Measurements from ENCODE around the gene UNC93A.
"Not testable (repeated sequence)": the region's sequence is repeated elsewhere in the genome, so short reads cannot be mapped to it uniquely, and the experiment has no call there.

The UNC93A gene

DNA sequence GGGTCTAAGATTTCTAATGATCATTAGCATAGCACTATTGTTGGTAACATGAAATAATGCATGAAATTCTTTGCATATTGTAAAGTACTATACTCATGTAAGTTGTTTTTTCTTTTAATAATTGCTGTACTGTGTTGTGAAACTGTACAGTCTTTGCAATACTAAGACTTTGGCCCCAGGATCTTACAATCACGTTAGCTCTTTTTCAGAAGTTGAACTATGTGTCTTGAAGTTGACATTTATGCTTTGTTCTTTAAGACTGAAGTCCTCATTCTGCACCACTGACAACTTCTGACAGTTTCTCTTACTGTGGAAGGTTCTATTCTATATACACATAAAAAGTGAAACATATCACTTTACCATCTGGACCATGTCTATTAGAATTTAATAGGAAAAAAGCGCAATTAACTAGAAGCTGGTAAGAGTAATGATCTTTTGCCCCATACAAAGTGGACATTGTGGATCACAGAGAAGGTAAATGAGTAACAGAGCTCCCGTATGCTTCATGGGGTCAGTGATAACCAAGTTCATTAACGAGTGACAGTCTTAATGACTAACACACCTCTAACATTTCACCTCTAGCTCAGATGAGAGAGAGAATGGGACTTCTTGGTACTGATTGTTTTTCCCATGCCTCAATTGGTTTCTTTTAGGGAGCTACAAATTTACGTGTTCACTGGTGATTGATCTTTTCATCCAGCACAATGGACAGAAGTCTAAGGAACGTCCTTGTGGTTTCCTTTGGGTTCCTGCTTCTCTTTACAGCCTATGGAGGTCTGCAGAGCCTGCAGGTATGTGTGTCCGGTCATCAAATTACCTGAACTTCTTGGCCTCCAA is at the start of gene UNC93A:
Gene UNC93A, plus strand, starts transcription at position 530 of the 837 bp plus-strand sequence. Its CDS starts 175 bp downstream, at position 705.
- DNase-seq, result no peak

DNA sequence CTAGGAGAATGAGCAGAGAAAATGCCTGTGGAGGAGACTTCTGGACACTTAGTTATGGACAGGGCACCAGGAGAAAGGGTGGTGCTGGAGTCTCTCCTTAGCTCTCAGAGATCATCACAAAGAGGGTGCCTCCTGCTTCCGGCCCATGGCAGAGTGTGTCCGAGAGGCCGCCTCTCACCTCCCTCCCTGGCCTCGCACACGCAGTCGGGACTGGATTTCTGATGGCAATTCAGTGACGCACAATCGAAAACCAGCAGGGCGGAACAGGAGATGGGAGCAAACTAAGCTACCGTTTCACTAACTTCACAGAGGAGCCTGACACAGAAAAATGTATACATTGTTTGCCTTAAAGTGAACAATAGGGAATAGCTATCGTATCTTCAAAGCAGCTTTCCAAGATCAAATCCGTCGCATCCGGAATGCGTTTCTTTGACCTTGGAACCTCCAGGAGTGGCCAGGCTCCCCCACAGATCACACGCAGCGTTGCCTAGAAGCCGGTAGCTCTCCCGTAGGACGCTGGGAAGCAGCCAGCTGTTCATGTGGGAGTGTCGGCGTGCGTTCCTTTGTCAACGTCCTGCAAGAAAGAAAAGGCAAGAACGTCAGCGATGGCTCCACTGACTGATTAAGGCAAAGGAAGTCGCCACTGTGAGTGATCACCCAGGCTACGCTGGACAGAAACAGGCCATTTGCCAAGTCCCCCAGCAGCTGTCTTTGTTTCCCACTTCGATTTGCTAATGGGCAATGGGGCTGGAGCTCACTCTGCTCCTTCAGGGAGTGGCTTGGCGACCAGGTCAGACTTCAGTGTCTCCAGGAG is 49.6 kb upstream of the UNC93A start:
- DNase-seq, result peak; percentile 44

- not testable (repeated sequence) for DNase-seq
Observed at GRCh38 chr6:167242135-167242506, 49.0 kb upstream of the UNC93A start.

DNA sequence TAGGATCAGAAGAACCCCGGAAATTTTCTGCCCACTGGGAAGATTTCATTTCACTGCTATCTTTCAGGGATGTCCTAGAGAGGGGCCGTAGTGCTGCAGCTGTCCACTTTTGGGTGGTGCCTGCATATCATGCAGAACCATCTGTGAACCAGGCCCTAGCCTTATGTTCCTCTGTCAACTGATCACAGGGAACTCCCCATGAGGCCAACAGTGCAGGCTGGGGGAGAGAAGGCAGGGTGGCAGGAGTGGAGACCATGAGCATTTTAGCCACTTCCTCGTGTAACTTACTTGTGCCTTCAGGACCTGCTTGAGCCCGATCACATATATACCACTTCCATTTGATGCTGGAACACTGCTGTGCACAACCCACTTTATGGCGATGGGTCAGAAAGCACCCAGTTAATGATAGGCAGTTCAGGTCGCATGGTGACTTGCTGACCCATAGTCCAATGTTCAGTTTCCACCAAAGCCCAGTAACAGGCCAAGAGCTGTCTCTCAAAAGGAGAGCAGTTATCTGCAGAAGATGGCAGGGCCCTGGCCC is 48.5 kb upstream of the UNC93A start:
- DNase-seq, result not testable (repeated sequence)

- DNase-seq, result no peak
Observed at GRCh38 chr6:167244064-167244960, 46.8 kb upstream of the UNC93A start.

DNA sequence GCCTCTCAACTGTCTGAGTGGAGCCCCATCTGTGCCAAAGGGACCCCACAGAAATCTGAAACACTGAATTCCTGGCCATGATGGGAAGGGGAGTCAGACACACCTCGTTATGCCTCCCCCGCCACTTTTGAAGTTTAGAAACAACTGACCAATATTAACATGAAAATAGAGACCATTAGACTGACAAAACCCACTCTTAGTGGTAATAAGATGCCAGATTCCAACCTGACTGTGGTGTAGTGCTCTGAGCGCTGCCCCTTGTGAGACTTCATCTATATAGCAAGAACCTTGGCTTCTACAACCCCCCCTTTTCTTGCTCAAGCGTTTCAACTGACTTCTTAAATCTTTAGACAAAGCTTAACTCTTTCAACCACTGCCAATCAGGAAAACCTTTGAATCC is 46.1 kb upstream of the UNC93A start:
- no peak for DNase-seq

DNA sequence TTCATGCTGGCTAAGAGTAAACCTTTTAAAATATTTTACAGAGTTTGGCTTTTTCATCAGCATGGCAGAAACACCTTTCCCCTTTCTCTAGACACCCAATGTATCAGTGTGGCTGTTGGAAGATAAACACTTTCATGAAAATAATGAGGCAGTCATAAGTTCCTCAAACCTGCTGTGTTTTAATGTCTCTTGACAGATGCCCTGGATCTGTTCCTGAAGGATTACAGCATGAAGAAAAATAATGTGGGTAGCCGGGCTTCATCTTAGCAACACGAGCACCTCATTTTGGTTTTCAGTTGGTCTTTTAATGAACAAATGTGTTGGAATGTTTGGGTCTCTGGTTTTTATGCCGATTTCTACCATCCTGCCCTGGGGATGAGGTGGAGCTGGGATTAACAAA is 45.5 kb upstream of the UNC93A start:
- no peak for DNase-seq

GRCh38 chr6:167247814-167248595 is 43.1 kb upstream of the UNC93A start:
- no peak for DNase-seq

GRCh38 chr6:167248878-167249455 is 42.1 kb upstream of the UNC93A start:
- not testable (repeated sequence) for DNase-seq

GRCh38 chr6:167252271-167252670 is 38.8 kb upstream of the UNC93A start:
- no peak for DNase-seq

DNA sequence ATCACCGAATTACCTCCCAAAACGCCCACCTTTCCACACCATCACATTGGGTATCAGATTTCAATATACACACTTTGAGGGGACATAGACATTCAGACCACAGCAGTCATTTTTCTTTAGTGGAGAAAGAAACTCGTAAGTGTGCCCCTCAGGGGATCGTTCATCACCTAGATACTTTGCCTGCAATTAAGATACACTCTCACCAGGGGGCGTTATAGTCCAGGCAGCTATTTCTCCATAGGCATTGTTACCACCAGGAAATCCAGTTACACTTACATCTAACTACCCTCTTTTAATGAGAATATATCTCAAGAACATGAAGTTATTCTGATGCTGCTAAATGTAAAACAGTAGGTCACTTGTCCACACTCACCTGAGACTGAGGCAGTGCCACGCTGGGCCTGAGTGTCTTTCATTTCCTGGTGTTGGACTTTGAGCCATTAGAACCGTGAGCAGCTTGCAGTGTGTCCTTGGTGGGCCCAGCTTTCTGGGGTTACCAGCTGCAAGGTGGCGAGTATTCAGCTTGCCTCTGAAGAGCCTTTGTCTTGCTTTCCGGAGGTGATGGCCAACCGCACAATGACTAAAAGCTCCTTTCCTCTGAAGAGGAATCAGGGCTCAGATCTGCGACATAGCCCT is 35.1 kb upstream of the UNC93A start:
- DNase-seq, result no peak

DNA sequence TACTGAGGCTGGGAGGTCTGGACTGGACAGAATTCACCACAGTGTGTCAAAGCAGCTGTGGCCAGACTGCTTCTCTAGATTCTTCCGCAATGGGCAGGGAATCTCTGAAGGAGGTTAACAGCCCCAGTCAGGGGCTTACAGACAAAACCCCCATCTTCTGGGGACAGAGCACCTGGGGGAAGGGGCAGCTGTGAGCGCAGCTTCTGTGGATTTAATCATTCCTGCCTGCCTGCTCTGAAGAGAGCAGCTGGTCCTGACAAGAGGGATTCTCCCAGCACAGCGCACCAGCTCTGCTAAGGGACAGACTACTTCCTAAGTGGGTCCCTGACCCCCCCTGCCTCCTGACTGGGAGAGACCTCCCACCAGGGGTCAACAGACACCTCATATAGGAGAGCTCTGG is 32.5 kb upstream of the UNC93A start:
- DNase-seq, result no peak

GRCh38 chr6:167266057-167266829 is 24.9 kb upstream of the UNC93A start:
- not testable (repeated sequence) for DNase-seq

DNA sequence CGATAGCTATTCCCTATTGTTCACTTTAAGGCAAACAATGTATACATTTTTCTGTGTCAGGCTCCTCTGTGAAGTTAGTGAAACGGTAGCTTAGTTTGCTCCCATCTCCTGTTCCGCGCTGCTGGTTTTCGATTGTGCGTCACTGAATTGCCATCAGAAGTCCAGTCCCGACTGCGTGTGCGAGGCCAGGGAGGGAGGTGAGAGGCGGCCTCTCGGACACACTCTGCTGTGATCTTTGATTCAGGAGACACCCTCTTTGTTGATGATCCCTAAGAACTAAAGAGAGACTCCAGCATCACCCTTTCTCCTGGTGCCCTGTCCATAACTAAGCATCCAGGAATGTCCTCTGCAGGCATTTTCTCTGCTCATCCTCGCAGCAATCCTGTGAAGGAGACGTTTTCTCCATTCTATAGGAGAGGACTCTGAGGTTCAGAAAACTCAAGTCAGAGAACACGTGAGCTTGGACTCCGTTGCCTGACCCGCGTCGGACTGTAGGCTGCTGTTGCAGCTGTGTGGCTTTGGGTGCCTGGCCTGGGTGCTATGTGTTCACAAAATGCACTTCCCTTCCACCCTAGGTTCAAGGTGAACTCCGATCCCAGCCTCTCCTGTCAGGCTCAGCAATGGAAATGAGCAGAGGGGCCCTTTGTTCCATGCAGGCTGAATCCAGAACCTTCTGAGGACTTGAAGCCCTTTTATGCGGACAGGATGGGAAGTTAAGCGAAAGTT is 24.1 kb upstream of the UNC93A start:
- DNase-seq, result no peak

- not testable (repeated sequence) for DNase-seq
Observed at GRCh38 chr6:167267556-167267898, 23.6 kb upstream of the UNC93A start.

- no peak for DNase-seq
Observed at GRCh38 chr6:167267921-167268401, 23.2 kb upstream of the UNC93A start.

DNA sequence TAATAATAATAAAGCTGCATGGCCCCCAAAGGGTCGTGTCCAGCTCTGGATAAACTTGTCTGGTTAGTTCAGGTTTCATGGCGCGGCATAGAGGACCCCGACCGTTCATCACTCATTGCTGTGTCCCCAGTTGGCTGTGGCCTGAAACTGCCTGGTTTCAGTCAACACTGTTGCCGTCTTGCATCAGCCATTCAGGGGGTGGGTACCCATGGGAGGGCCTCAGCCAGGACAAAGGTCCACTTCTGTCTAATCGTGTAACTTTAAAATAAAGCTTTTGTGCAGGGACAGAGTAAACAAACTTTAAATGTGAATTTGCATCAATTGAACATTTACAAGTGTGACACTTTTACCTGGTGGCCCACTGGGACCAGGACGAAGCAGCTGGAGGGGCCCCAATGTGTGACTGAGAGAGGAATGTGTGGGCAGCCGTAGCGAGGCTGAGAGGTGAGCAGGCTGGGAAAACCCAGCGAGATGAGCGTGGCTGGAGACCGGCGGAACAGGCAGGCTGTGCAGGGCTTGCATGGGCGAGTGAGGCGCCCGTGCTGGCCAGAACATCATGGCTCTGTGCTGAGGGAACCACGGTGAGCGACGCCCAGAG is 22.3 kb upstream of the UNC93A start:
- DNase-seq, result no peak

DNA sequence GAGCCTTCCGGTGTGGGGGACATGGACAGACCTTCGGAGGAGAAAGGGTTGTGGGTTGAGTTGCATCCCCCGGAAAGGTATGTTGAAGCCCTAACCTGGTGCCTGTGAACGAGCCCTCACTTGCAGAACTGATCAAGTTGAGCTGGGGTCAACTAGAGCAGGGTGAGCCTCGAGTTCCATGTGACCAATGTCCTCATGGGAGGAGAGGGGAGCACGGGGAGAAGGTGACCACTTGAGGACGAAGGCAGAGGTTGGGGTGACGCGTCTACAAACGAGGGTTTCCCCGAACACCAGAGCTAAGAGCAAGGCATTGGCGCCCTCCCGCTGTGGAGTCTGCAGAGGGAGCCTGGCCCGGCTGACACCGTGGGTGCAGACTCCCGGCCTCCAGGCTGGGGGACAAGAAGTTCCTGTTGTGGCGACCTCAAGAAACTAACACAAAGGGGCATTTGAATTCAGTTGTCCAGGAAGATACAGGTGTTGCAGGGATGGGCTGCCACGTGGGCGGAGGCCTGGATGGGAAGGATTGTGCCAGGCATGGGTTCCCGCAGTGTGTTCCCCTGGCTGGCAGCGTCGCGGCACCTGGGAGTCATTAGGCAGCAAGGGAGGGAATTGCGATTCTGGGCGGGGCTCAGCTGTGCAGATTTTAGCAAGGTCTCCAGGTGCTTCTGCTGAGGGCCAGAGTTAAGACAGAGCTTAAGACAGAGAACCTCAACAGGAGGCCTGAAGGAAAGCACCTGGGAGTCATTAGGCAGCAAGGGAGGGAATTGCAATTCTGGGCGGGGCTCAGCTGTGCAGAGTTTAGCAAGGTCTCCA is 20.4 kb upstream of the UNC93A start:
- DNase-seq, result no peak

Data from NCI-H1092 treated with DMSO at 0.1 percent for 48 hours (cell line).